ENCODE data around the gene RPTOR. TPM values are rescaled to one million over a fixed set of nuclear protein-coding genes. Genes with fewer than 3 reads are reported as not detected.

RPTOR gene
- polyA plus RNA-seq, 1 of the 3 experiments (the other 2 are of a cell fraction): 14.9 TPM

- Histone ChIP-seq H3K4me1 (ENCODE audit: control insufficient read depth in 1 of 2, insufficient read depth in 2 of 2, low read depth in 1 of 2, low read length in 1 of 2) (peaks cover 0 to 4% of the 10 kb centered on the region in 2 experiments; a peak in 1 of 4 replicates), H3F3A (replicated peaks; ENCODE audit: insufficient read depth) (no peaks in the 10 kb centered on the region), H4K20me1 (ENCODE audit: insufficient read depth) (peaks cover 11% of the 10 kb centered on the region), H3K27ac (ENCODE audit: low read depth in 2 of 2, low read length in 1 of 2) (no peak overlapping the region), H3K9me2 (no peaks in the 10 kb centered on the region), H3K9me3 (no peaks in the 10 kb centered on the region), H3K4me2 (no peak overlapping the region), H3K36me3 (replicated peaks in 1 of 2; ENCODE audit: control insufficient read depth in 1 of 2, insufficient read depth in 2 of 2, low read length in 1 of 2) (no peaks in the 10 kb centered on the region), H3K4me3 (ENCODE audit: low read depth in 2 of 2, low read length in 1 of 2) (no peak overlapping the region), H2AFZ (ENCODE audit: low read depth) (no peak overlapping the region), H3K79me2 (ENCODE audit: insufficient read depth) (peaks cover 17% of the 10 kb centered on the region; the same call in 1 of the 2 replicates), H3K9ac (no peak overlapping the region), H3K27me3 (ENCODE audit: insufficient read depth) (no peaks in the 10 kb centered on the region)
- POLR2A ChIA-PET: no interaction called here
- no peak for DNase-seq
- TF ChIP-seq JUND (IDR thresholded peaks at IDR 0.05): no peak
- no peak for TF ChIP-seq IRF3 (IDR thresholded peaks at IDR 0.05; ENCODE audit: low read depth, low read length)
- TF ChIP-seq, protein P1, sequence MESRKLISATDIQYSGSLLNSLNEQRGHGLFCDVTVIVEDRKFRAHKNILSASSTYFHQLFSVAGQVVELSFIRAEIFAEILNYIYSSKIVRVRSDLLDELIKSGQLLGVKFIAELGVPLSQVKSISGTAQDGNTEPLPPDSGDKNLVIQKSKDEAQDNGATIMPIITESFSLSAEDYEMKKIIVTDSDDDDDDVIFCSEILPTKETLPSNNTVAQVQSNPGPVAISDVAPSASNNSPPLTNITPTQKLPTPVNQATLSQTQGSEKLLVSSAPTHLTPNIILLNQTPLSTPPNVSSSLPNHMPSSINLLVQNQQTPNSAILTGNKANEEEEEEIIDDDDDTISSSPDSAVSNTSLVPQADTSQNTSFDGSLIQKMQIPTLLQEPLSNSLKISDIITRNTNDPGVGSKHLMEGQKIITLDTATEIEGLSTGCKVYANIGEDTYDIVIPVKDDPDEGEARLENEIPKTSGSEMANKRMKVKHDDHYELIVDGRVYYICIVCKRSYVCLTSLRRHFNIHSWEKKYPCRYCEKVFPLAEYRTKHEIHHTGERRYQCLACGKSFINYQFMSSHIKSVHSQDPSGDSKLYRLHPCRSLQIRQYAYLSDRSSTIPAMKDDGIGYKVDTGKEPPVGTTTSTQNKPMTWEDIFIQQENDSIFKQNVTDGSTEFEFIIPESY (IDR thresholded peaks at IDR 0.05; ENCODE audit: borderline replicate concordance, low read depth): no peak
- TF ChIP-seq, protein P2, sequence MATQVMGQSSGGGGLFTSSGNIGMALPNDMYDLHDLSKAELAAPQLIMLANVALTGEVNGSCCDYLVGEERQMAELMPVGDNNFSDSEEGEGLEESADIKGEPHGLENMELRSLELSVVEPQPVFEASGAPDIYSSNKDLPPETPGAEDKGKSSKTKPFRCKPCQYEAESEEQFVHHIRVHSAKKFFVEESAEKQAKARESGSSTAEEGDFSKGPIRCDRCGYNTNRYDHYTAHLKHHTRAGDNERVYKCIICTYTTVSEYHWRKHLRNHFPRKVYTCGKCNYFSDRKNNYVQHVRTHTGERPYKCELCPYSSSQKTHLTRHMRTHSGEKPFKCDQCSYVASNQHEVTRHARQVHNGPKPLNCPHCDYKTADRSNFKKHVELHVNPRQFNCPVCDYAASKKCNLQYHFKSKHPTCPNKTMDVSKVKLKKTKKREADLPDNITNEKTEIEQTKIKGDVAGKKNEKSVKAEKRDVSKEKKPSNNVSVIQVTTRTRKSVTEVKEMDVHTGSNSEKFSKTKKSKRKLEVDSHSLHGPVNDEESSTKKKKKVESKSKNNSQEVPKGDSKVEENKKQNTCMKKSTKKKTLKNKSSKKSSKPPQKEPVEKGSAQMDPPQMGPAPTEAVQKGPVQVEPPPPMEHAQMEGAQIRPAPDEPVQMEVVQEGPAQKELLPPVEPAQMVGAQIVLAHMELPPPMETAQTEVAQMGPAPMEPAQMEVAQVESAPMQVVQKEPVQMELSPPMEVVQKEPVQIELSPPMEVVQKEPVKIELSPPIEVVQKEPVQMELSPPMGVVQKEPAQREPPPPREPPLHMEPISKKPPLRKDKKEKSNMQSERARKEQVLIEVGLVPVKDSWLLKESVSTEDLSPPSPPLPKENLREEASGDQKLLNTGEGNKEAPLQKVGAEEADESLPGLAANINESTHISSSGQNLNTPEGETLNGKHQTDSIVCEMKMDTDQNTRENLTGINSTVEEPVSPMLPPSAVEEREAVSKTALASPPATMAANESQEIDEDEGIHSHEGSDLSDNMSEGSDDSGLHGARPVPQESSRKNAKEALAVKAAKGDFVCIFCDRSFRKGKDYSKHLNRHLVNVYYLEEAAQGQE (IDR thresholded peaks at IDR 0.05; ENCODE audit: low read depth, low read length): no peak
- no peak for TF ChIP-seq CHD2 (IDR thresholded peaks at IDR 0.05; ENCODE audit: low read length, partially characterized antibody)
- TF ChIP-seq RAD21 (IDR thresholded peaks at IDR 0.05; ENCODE audit: low read length): no peak
- no peak for TF ChIP-seq SMC3 (IDR thresholded peaks at IDR 0.05; ENCODE audit: low read depth, low read length)
- TF ChIP-seq EP300 (IDR thresholded peaks at IDR 0.05; ENCODE audit: borderline replicate concordance in 1 of 2, low read depth in 1 of 2, low read length in 1 of 2): no peak
- TF ChIP-seq MAX (IDR thresholded peaks at IDR 0.05; ENCODE audit: low read depth): no peak
- TF ChIP-seq NRF1 (IDR thresholded peaks at IDR 0.05; ENCODE audit: low read depth, low read length): no peak
- TF ChIP-seq GATA2 (CRISPR knock-in tag; IDR thresholded peaks at IDR 0.05): no peak
- TF ChIP-seq MXI1 (IDR thresholded peaks at IDR 0.05; ENCODE audit: low read depth, low read length): no peak
- TF ChIP-seq, protein P3, sequence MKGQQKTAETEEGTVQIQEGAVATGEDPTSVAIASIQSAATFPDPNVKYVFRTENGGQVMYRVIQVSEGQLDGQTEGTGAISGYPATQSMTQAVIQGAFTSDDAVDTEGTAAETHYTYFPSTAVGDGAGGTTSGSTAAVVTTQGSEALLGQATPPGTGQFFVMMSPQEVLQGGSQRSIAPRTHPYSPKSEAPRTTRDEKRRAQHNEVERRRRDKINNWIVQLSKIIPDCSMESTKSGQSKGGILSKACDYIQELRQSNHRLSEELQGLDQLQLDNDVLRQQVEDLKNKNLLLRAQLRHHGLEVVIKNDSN (IDR thresholded peaks at IDR 0.05; ENCODE audit: borderline replicate concordance, low read depth): no peak
- 97% methylated on average over 12 of the region's 12 CpGs for WGBS (ENCODE audit: low lambda C conversion rate)
- CTCF ChIA-PET: interaction anchor here (0.8 to 1.4 kb wide), 4 partner anchors 8 to 20 kb away, joined by 3 to 5 read pairs (median 3); no protein-coding TSS in a partner anchor
Observed at GRCh38 chr17:80632046-80632581, 87.5 kb downstream of the RPTOR start.
